ENCODE results near the gene ADRM1.

ADRM1 gene

GRCh38 chr20:62318400-62319345 is 15.9 kb downstream of the ADRM1 start:
- H3K27ac Mint-ChIP-seq: no peak overlapping the region
- no peak for ATAC-seq

GRCh38 chr20:62319346-62319909 is 16.6 kb downstream of the ADRM1 start:
- no peaks in the 10 kb centered on the region for H3K4me1 Mint-ChIP-seq
- no peaks in the 10 kb centered on the region for H3K9me3 Mint-ChIP-seq
- no peak for DNase-seq
- ATAC-seq: no peak
- H3K36me3 Mint-ChIP-seq (ENCODE audit: low read depth): no peaks in the 10 kb centered on the region
- no peaks in the 10 kb centered on the region for H3K27me3 Mint-ChIP-seq
- H3K4me3 Mint-ChIP-seq: no peak overlapping the region
- no peak overlapping the region for H3K27ac Mint-ChIP-seq

More at GRCh38 chr20:62318400-62319345, 15.9 kb downstream of the ADRM1 start:
- Mint-ChIP-seq H3K27me3 (no peaks in the 10 kb centered on the region), H3K36me3 (ENCODE audit: low read depth) (no peaks in the 10 kb centered on the region), H3K4me1 (no peaks in the 10 kb centered on the region), H3K4me3 (no peak overlapping the region), H3K9me3 (no peaks in the 10 kb centered on the region)
- DNase-seq: no peak

GRCh38 chr20:62320581-62321354 is 18.0 kb downstream of the ADRM1 start:
- no peak overlapping the region for H3K27ac Mint-ChIP-seq
- no peaks in the 10 kb centered on the region for H3K9me3 Mint-ChIP-seq
- H3K4me1 Mint-ChIP-seq: no peaks in the 10 kb centered on the region
- no peak for ATAC-seq
- H3K4me3 Mint-ChIP-seq: no peak overlapping the region
- no peaks in the 10 kb centered on the region for H3K36me3 Mint-ChIP-seq (ENCODE audit: low read depth)
- no peaks in the 10 kb centered on the region for H3K27me3 Mint-ChIP-seq
- peak; percentile 21 for DNase-seq

GRCh38 chr20:62321521-62321948 is 18.7 kb downstream of the ADRM1 start:
- ATAC-seq: no peak
- H3K27ac Mint-ChIP-seq: no peak overlapping the region
- H3K9me3 Mint-ChIP-seq: no peaks in the 10 kb centered on the region
- no peaks in the 10 kb centered on the region for H3K27me3 Mint-ChIP-seq
- H3K4me1 Mint-ChIP-seq: no peaks in the 10 kb centered on the region
- DNase-seq: peak; percentile 39
- no peak overlapping the region for H3K4me3 Mint-ChIP-seq
- H3K36me3 Mint-ChIP-seq (ENCODE audit: low read depth): no peaks in the 10 kb centered on the region

- DNase-seq: no peak
- no peaks in the 10 kb centered on the region for H3K9me3 Mint-ChIP-seq
- H3K27ac Mint-ChIP-seq: no peak overlapping the region
These were observed 19.2 kb downstream of the ADRM1 start for GRCh38 chr20:62321975-62322374.

GRCh38 chr20:62322492-62323041 is 19.8 kb downstream of the ADRM1 start:
- no peaks in the 10 kb centered on the region for H3K4me1 Mint-ChIP-seq
- H3K27ac Mint-ChIP-seq: no peak overlapping the region
- no peaks in the 10 kb centered on the region for H3K9me3 Mint-ChIP-seq
- no peak overlapping the region for H3K4me3 Mint-ChIP-seq
- no peaks in the 10 kb centered on the region for H3K36me3 Mint-ChIP-seq (ENCODE audit: low read depth)
- H3K27me3 Mint-ChIP-seq: no peaks in the 10 kb centered on the region
- ATAC-seq (no peak), DNase-seq (no peak)

More at GRCh38 chr20:62321975-62322374, 19.2 kb downstream of the ADRM1 start:
- H3K4me3 Mint-ChIP-seq: no peak overlapping the region
- H3K4me1 Mint-ChIP-seq: no peaks in the 10 kb centered on the region
- ATAC-seq: no peak
- H3K27me3 Mint-ChIP-seq: no peaks in the 10 kb centered on the region
- H3K36me3 Mint-ChIP-seq (ENCODE audit: low read depth): no peaks in the 10 kb centered on the region

- Mint-ChIP-seq H3K27me3 (no peaks in the 10 kb centered on the region), H3K36me3 (ENCODE audit: low read depth) (no peaks in the 10 kb centered on the region), H3K27ac (no peak overlapping the region), H3K4me1 (no peaks in the 10 kb centered on the region), H3K4me3 (no peak overlapping the region), H3K9me3 (no peaks in the 10 kb centered on the region)
- no peak for ATAC-seq
- no peak for DNase-seq
These were observed 20.6 kb downstream of the ADRM1 start for GRCh38 chr20:62323146-62323979.

GRCh38 chr20:62323980-62324906 is 21.4 kb downstream of the ADRM1 start:
- ATAC-seq (no peak), DNase-seq (no peak)
- Mint-ChIP-seq H3K4me3 (no peak overlapping the region), H3K9me3 (no peaks in the 10 kb centered on the region), H3K27me3 (no peaks in the 10 kb centered on the region), H3K36me3 (ENCODE audit: low read depth) (no peaks in the 10 kb centered on the region), H3K4me1 (no peaks in the 10 kb centered on the region), H3K27ac (no peak overlapping the region)

- Mint-ChIP-seq H3K4me1 (no peaks in the 10 kb centered on the region), H3K27ac (no peak overlapping the region), H3K27me3 (no peaks in the 10 kb centered on the region), H3K4me3 (no peak overlapping the region), H3K9me3 (no peaks in the 10 kb centered on the region), H3K36me3 (ENCODE audit: low read depth) (no peaks in the 10 kb centered on the region)
- DNase-seq (no peak), ATAC-seq (no peak)
These were observed 22.5 kb downstream of the ADRM1 start for GRCh38 chr20:62325172-62325905.

- no peak for ATAC-seq
- no peaks in the 10 kb centered on the region for H3K36me3 Mint-ChIP-seq (ENCODE audit: low read depth)
- DNase-seq: no peak
- H3K4me1 Mint-ChIP-seq: no peaks in the 10 kb centered on the region
- no peak overlapping the region for H3K4me3 Mint-ChIP-seq
- no peak overlapping the region for H3K27ac Mint-ChIP-seq
- no peaks in the 10 kb centered on the region for H3K27me3 Mint-ChIP-seq
- H3K9me3 Mint-ChIP-seq: no peaks in the 10 kb centered on the region
These were observed 23.8 kb downstream of the ADRM1 start for GRCh38 chr20:62326559-62326958.

GRCh38 chr20:62326959-62327725 is 24.3 kb downstream of the ADRM1 start:
- Mint-ChIP-seq H3K4me1 (no peaks in the 10 kb centered on the region), H3K9me3 (no peaks in the 10 kb centered on the region), H3K27ac (no peak overlapping the region), H3K27me3 (no peaks in the 10 kb centered on the region), H3K4me3 (no peak overlapping the region), H3K36me3 (ENCODE audit: low read depth) (no peaks in the 10 kb centered on the region)
- no peak for DNase-seq
- ATAC-seq: no peak

Data from activated naive CD8-positive, alpha-beta T cell treated with anti-CD3 and anti-CD28 coated beads, Interleukin-2, amount 50 U/mL, for 24 hours (primary cell).